ENCODE results near the gene TMEM184B.

The TMEM184B gene

DNA sequence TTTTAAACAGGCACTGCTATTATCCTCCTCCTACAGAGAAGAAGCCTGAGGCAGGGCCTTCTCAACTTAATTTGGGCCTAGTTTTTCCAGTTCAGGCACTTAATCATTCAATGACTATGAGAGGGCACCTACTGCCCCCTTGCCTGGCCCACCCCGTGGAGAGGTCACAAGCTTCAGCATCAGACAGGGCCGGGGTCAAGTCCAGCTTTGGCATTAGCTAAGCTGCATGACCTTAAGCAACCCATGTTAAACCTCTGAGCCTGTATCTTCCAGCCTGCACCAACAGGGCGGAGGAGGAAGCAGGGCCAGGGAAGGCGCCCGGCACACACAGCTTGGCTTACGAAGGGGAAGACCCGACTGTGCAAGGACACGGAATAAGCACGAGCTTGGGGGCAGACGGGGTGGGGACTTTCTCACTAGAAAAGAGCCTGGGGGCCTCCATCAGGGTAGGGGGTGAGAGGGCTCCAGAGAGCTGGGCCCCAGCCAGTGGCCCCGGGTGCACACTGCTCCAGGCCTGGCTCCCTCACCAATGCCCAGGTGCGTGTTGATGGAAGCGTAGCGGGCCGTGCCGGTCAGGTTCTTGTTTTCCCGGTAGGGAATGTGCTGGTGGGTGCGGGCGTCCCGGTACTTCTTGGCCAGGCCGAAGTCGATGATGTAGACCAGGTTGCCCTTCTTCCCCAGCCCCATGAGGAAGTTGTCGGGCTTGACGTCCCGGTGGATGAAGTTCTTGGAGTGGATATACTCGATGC lies 27.6 kb upstream of the TMEM184B start:
- no peak overlapping the region for H3K4me3 ChIP-seq (ENCODE audit: low read length)
- peaks cover 90% of the 10 kb centered on the region for H3K36me3 ChIP-seq (ENCODE audit: insufficient read depth, low read length)
- no peaks in the 10 kb centered on the region for H3K9me3 ChIP-seq (ENCODE audit: low read length)
- no peak overlapping the region for H2AFZ ChIP-seq (ENCODE audit: low read depth, low read length)
- no peaks in the 10 kb centered on the region for H3K27me3 ChIP-seq (ENCODE audit: insufficient read depth, low read length)
- H3K4me1 ChIP-seq (ENCODE audit: insufficient read depth, low read length): no peaks in the 10 kb centered on the region

DNA sequence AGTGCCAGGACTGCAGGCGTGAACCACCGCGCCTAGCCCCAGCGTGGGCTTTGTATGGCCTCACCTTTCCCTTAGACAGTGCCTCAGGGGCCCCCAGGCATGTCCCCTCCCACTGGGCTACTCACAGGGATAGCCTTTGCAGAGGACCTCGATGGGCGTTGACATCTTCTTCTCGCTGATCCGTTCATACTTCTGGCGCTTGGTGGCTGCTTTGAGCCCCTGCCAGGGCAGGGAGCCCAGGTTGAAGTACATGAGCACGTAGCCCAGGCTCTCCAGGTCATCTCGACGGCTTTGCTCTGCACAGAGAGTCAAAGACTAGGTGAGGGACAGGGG lies 26.9 kb upstream of the TMEM184B start:
- Histone ChIP-seq H3K36me3 (ENCODE audit: insufficient read depth, low read length) (peaks cover 92% of the 10 kb centered on the region), H3K27me3 (ENCODE audit: insufficient read depth, low read length) (no peaks in the 10 kb centered on the region), H3K4me1 (ENCODE audit: insufficient read depth, low read length) (no peaks in the 10 kb centered on the region), H2AFZ (ENCODE audit: low read depth, low read length) (no peak overlapping the region), H3K9me3 (ENCODE audit: low read length) (no peaks in the 10 kb centered on the region), H3K4me3 (ENCODE audit: low read length) (no peak overlapping the region)

DNA sequence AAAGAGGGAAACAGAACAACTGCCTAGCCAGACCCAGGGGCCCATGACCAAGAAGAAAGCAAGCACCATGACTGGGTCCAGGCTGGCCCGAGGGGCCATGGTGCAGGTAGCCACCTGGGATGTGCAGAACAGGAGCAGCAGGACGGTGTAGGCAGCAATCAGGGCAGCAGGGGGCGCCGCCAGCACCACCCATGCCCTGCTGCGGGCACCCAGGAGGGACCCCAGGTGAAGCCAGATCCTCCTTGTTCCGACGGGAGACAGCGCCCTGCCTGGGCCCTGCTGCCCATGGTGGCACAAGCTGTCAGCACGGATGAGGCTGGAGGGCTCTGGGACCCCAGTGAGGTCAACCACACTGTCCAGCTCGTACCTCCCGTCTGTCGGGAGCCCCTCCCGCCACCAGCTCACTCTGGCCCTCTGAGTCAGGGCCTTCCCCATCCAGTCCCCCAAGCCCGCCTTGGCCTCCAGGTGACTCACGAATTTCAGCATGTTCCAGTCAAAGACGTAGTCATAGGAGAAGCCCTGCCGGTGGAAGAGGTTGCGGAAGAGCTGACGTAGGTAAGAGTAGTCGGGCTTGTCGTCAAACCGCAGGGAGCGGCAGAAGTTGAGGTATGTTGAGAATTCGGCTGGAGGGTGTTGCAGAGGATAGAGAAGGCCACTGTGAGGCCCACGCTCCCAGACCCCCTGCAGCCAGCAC lies 25.6 kb upstream of the TMEM184B start:
- no peak overlapping the region for H3K4me3 ChIP-seq (ENCODE audit: low read length)
- peaks cover 91% of the 10 kb centered on the region for H3K36me3 ChIP-seq (ENCODE audit: insufficient read depth, low read length)
- no peaks in the 10 kb centered on the region for H3K9me3 ChIP-seq (ENCODE audit: low read length)
- no peak overlapping the region for H2AFZ ChIP-seq (ENCODE audit: low read depth, low read length)
- no peaks in the 10 kb centered on the region for H3K27me3 ChIP-seq (ENCODE audit: insufficient read depth, low read length)
- no peaks in the 10 kb centered on the region for H3K4me1 ChIP-seq (ENCODE audit: insufficient read depth, low read length)

DNA sequence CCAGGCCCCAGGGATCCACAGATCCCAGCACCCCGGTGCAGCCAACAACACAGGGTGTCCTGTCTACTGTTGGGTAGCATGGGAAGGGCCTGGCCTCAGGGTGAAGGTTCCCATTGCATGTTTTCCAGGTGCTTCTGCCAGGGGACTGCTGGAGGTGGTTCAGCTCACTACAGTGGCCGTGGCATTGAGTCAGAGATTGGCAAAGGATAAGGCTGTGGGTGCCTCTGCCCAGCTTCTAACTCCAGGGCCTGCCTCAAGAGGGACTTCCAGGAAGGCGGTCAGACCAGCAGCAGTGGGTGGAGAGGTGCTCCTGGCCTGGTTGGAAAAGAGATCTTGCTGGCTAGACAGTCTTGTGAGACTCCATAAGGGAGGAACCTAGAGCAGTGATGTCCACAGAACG lies 23.6 kb upstream of the TMEM184B start:
- H3K4me1 ChIP-seq (ENCODE audit: insufficient read depth, low read length): no peaks in the 10 kb centered on the region
- H3K36me3 ChIP-seq (ENCODE audit: insufficient read depth, low read length): peaks cover 89% of the 10 kb centered on the region
- H2AFZ ChIP-seq (ENCODE audit: low read depth, low read length): no peak overlapping the region
- no peaks in the 10 kb centered on the region for H3K9me3 ChIP-seq (ENCODE audit: low read length)
- H3K4me3 ChIP-seq (ENCODE audit: low read length): no peak overlapping the region
- no peaks in the 10 kb centered on the region for H3K27me3 ChIP-seq (ENCODE audit: insufficient read depth, low read length)

DNA sequence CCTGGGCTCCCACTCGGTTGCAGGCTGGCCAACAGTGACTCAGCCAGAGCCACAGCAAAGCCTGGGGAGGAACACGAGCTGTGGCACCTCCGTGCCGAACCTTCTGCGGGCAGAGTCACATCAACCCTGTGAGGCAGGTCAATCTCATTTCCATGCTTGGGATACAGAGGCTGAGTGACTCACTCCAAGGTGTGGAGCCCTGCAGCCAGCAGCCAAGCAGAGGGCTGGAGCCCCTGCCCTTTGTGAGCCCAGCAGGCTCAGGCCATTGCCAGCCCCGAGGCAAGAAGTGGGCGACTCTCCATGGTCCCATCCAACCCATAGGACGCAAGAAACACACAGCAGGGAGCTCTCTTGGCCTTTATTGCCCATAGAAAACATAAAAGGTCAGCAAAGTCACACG lies 23.1 kb upstream of the TMEM184B start:
- Histone ChIP-seq H2AFZ (ENCODE audit: low read depth, low read length) (no peak overlapping the region), H3K9me3 (ENCODE audit: low read length) (no peaks in the 10 kb centered on the region), H3K27me3 (ENCODE audit: insufficient read depth, low read length) (no peaks in the 10 kb centered on the region), H3K4me3 (ENCODE audit: low read length) (no peak overlapping the region), H3K36me3 (ENCODE audit: insufficient read depth, low read length) (peaks cover 90% of the 10 kb centered on the region), H3K4me1 (ENCODE audit: insufficient read depth, low read length) (no peaks in the 10 kb centered on the region)

DNA sequence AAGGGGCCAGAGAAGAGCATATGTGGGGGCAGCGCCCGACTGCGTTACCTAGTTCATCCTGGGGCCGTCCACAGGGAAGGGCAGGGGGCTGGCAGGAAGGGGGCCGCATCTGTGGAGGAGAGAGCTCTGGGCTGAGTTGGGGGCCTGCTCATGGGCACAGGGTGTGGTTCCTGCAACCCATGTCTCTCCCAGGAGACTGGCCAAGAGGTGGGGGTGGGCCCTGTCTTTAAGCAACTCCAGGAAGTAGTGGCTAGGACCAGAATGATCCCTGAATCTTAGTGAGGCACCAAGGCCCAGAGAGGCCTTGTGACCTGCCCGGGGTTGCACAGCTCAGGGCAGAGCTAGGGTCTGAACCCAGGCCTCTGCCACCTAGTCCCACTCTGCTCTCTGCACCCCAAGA lies 22.5 kb upstream of the TMEM184B start:
- H3K36me3 ChIP-seq (ENCODE audit: insufficient read depth, low read length): peaks cover 88% of the 10 kb centered on the region
- no peak overlapping the region for H2AFZ ChIP-seq (ENCODE audit: low read depth, low read length)
- H3K4me1 ChIP-seq (ENCODE audit: insufficient read depth, low read length): no peaks in the 10 kb centered on the region
- H3K4me3 ChIP-seq (ENCODE audit: low read length): no peak overlapping the region
- no peaks in the 10 kb centered on the region for H3K9me3 ChIP-seq (ENCODE audit: low read length)
- no peaks in the 10 kb centered on the region for H3K27me3 ChIP-seq (ENCODE audit: insufficient read depth, low read length)

DNA sequence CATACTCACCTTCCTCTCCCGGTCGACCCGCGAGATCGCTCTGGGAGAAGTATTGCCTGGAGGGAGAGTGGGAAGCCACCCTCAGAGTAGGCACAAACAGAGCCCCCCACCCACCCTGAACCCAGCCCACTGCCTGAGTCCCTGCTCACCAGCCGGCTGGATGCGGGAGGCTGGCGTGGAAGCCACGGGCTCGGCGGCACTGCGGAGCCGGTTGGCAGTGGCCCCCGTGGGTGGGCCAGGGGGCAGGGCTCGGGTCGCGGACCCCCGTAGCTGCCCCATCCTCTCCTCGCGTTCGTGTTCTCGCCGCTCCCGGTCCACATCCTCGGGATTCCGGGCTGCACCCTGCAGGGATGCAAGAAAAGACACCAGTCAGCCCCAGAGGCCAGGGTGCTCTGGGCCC lies 21.4 kb upstream of the TMEM184B start:
- Histone ChIP-seq H3K36me3 (ENCODE audit: insufficient read depth, low read length) (peaks cover 88% of the 10 kb centered on the region), H3K4me3 (ENCODE audit: low read length) (no peak overlapping the region), H3K27me3 (ENCODE audit: insufficient read depth, low read length) (no peaks in the 10 kb centered on the region), H3K4me1 (ENCODE audit: insufficient read depth, low read length) (no peaks in the 10 kb centered on the region), H3K9me3 (ENCODE audit: low read length) (no peaks in the 10 kb centered on the region), H2AFZ (ENCODE audit: low read depth, low read length) (no peak overlapping the region)

DNA sequence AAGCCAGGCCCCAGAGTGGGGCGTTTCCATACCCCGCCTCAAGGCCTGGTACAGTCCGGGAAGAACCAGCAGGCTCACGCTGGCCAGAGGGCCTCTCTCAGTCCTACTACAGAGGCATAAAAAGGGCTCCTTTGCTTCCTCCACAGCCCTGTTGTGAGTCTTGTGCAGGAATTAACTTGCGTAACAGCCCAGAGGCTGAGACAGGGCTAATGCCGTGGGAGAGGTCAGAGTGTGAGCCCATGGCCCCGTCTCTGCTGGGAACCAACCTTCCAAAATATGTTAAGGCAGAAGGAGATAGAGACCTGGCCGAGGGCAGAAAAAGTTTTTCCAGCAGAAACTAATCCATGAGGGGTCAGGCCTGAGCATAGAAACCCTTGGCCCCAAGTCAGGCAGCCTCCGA lies 19.9 kb upstream of the TMEM184B start:
- Histone ChIP-seq H3K27me3 (ENCODE audit: insufficient read depth, low read length) (no peaks in the 10 kb centered on the region), H3K9me3 (ENCODE audit: low read length) (no peaks in the 10 kb centered on the region), H3K36me3 (ENCODE audit: insufficient read depth, low read length) (peaks cover 80% of the 10 kb centered on the region), H3K4me1 (ENCODE audit: insufficient read depth, low read length) (no peaks in the 10 kb centered on the region), H3K4me3 (ENCODE audit: low read length) (no peak overlapping the region), H2AFZ (ENCODE audit: low read depth, low read length) (no peak overlapping the region)

DNA sequence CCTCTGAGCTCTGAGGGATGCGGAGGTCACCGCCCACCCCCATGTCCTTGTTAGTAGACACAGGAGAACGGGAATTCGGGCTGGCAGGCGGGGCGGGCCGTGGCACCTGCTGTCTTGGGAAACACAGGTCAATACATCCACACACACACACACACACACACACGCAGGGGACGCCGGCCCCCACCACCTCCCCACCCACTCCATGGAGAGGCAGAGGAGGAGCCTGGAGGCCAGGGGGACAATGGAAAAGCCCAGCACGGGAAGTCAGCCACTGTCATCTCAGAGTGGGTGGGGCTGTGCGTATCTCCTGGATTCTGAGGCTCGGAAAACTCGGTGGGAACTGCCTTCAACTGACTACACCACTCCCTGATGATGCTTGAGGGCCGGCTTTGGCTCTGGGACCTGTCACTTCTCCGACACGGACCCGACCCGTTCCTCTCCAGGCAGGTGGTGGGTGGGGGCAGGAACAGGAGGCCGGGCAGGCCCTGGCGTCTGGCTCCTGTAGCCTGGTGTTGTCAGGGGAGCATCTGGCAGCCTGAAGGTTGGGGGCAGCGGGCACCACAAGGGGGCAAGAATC lies 18.5 kb upstream of the TMEM184B start:
- H3K9me3 ChIP-seq (ENCODE audit: low read length): no peaks in the 10 kb centered on the region
- H3K27me3 ChIP-seq (ENCODE audit: insufficient read depth, low read length): no peaks in the 10 kb centered on the region
- peaks cover 66% of the 10 kb centered on the region for H3K36me3 ChIP-seq (ENCODE audit: insufficient read depth, low read length)
- H3K4me3 ChIP-seq (ENCODE audit: low read length): no peak overlapping the region
- H2AFZ ChIP-seq (ENCODE audit: low read depth, low read length): no peak overlapping the region
- H3K4me1 ChIP-seq (ENCODE audit: insufficient read depth, low read length): no peaks in the 10 kb centered on the region

DNA sequence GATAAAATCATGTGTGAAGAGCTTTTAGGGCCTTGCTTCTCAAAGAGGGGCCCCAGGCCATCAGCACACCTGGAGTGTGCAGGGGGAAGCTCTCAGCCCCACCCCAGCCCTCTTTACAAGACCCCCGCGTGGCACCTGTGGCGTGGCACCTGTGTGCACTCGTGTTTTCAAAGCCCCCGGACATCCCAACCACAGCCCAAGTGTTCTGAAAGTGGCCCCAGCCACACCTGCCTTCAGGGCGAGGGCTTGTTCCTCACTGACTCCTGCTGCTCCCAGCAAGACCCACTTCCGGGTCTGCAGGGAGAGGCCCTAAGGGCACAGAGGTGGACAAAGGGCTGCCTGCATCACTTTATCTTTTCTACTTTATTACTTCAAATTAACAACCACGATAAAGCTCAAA lies 17.5 kb upstream of the TMEM184B start:
- Histone ChIP-seq H3K4me3 (ENCODE audit: low read length) (no peak overlapping the region), H3K9me3 (ENCODE audit: low read length) (no peaks in the 10 kb centered on the region), H3K27me3 (ENCODE audit: insufficient read depth, low read length) (no peaks in the 10 kb centered on the region), H2AFZ (ENCODE audit: low read depth, low read length) (no peak overlapping the region), H3K36me3 (ENCODE audit: insufficient read depth, low read length) (peaks cover 57% of the 10 kb centered on the region), H3K4me1 (ENCODE audit: insufficient read depth, low read length) (no peaks in the 10 kb centered on the region)

DNA sequence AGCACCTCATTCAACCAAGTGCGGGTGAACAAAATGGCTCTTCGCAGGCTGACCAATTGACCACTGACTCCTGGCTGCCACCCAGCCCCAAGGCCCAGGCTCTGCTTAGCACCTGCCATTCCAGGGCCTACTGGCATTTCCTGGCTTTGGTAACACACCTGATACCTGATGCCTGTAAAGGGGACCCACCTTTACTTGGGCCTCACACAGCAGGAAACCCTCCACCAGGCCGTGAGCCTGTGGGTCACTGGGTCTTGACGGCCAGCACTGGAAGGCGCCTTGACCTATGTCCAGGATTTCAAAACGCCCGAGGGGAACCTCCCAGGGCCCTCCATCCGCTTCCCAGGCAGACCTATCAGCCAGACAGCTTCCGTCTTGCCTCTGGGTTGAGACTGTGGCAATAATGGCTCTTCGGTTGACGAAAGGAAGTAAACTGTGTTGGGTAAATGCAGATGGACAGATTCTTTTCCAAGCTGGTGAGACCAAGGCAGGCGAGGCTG lies 16.8 kb upstream of the TMEM184B start:
- no peaks in the 10 kb centered on the region for H3K9me3 ChIP-seq (ENCODE audit: low read length)
- no peak overlapping the region for H3K4me3 ChIP-seq (ENCODE audit: low read length)
- H3K27me3 ChIP-seq (ENCODE audit: insufficient read depth, low read length): no peaks in the 10 kb centered on the region
- peaks cover 54% of the 10 kb centered on the region for H3K36me3 ChIP-seq (ENCODE audit: insufficient read depth, low read length)
- no peak overlapping the region for H2AFZ ChIP-seq (ENCODE audit: low read depth, low read length)
- no peaks in the 10 kb centered on the region for H3K4me1 ChIP-seq (ENCODE audit: insufficient read depth, low read length)

DNA sequence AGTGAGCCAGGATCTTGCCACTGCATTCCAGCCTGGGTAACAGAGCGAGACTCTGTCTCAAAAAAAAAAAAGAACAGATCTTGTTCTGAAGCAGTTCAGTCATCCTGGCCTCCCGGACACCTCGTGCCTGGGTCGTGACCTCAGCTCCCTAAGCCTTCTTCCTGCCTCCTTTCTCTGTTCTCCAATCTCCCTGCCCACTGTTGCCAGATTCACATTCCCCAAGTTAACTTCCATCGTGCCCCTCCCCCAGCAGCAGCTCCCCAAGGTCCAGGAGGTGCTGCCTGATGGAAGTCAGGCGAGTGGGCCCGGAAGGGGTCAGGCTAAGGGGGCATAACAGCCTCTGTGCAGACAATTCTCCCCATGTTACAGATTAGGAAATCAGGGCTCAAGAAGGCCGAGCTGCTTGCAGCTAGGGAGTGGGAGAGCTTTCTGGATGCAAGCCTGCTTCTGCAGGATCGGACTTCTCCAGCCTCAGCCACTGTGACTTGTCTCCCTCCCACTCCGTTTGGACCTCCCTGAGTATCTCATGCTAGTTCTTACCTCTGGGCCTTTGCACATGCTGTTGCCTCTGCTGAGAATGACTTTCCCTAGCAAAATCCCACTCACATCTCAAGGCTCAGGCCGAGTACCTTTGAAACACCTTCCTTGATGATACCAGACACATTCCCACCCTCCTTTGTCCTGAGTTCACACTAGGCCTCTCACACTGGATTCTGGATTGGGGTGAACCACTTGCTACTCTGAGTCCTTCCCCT lies 14.3 kb upstream of the TMEM184B start:
- peaks cover 31% of the 10 kb centered on the region for H3K36me3 ChIP-seq (ENCODE audit: insufficient read depth, low read length)
- H2AFZ ChIP-seq (ENCODE audit: low read depth, low read length): no peak overlapping the region
- H3K9me3 ChIP-seq (ENCODE audit: low read length): no peaks in the 10 kb centered on the region
- no peaks in the 10 kb centered on the region for H3K27me3 ChIP-seq (ENCODE audit: insufficient read depth, low read length)
- H3K4me3 ChIP-seq (ENCODE audit: low read length): no peak overlapping the region
- H3K4me1 ChIP-seq (ENCODE audit: insufficient read depth, low read length): no peaks in the 10 kb centered on the region

DNA sequence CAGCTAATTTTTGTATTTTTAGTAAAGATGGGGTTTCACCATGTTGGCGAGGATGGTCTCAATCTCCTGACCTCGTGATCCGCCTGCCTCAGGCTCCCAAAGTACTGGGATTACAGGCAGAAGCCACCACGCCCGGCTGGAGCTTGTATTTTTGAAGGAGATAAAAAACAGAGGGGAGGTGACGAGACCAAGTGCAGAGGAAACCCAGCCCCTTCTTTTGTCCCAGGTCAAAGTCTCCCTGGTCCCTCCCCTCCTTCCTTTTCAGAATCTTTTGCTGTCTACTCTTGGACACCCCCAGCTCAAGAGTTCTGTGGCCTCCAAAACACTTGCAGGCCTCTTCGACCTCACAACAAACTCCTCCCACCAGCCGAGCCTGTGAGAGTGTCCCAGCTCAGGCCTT lies 12.2 kb upstream of the TMEM184B start:
- no peaks in the 10 kb centered on the region for H3K27me3 ChIP-seq (ENCODE audit: insufficient read depth, low read length)
- H2AFZ ChIP-seq (ENCODE audit: low read depth, low read length): no peak overlapping the region
- no peaks in the 10 kb centered on the region for H3K9me3 ChIP-seq (ENCODE audit: low read length)
- H3K4me1 ChIP-seq (ENCODE audit: insufficient read depth, low read length): no peaks in the 10 kb centered on the region
- peaks cover 16% of the 10 kb centered on the region for H3K36me3 ChIP-seq (ENCODE audit: insufficient read depth, low read length)
- no peak overlapping the region for H3K4me3 ChIP-seq (ENCODE audit: low read length)
